Heart left ventricle (tissue), 13 donors: ENCODE measurements around the gene CDK19.

Source experiments
- CTCF ChIP-seq, 12 donors: fragments of 200-600 bp; sonication (generic) in 4 of 12; IDR thresholded peaks; one replicate each; pipeline versions ENCODE4 v1.5.0 to v1.8.0; 2018 to 2022; ENCODE audit warnings: antibody characterized with exemption in 12 of 12, mild to moderate bottlenecking in 5 of 12
- POLR2A ChIP-seq, 2 donors: fragments of 450-650 bp; IDR thresholded peaks; one replicate each; pipeline ENCODE4 v1.6.1; 2017; ENCODE audit warnings: antibody characterized with exemption in 2 of 2, mild to moderate bottlenecking in 2 of 2, moderate library complexity in 2 of 2
- donor health status: ischemic (EF 13 %, LVEDD 7.1; RV severe dilation, severe dysfunction).
- donor health status: DM: no; HTN: yes; CAD: no.
- donor health status: DM: no; HTN: no; CAD: no.
- donor health status: ischemic (EF 25% LVEDD 6.9; RV normal size, moderate dysfunction).
- donor health status: ischemic (EF 25% LVEDD 5.7; RV mildly dilated, moderate dysfunction).
- donor health status: ischemic (EF 35%, LVEDD 5.7; RV mildly dilated, moderate dysfunction).
- donor health status: nonischemic (EF 11% LVEDD 7.7; RV severe dilation, severe dysfunction).
- donor health status: DM: yes; HTN: yes; CAD: no.
- donor health status: PGD.
- donor health status: ischemic (EF 29% LVEDD 5.4; RV normal size, mild dysfunction).
- donor health status: nonischemic (EF 23%, LVEDD 6.1; RV moderate dilation, normal function).

- TF ChIP-seq POLR2A (IDR thresholded peaks at IDR 0.05) (no peak), CTCF (IDR thresholded peaks at IDR 0.05) (no peak)
Observed at GRCh38 chr6:110617057-110617456, 198.2 kb downstream of the CDK19 start.
